GM23338 (cell line): ENCODE data around the gene RBCK1. TPM values are rescaled to one million over a fixed set of nuclear protein-coding genes. Genes with fewer than 3 reads are reported as not detected.

Experiments used
- ATAC-seq: fragments of 200-7000 bp; cut with Tn5 transposase; 3 replicates; pipeline ENCODE4 v1.9.1; 2020
- DNase-seq: peaks from one replicate; pipeline ENCODE4 v3.0.0-alpha.2; 2015; ENCODE audit warnings: low spot score
- H2AFZ ChIP-seq: fragments of 200-600 bp; sonication (generic); 2 replicates; pipeline ENCODE4 v1.8.0; 2016; ENCODE audit warnings: antibody characterized with exemption, mild to moderate bottlenecking, moderate library complexity
- H3F3A ChIP-seq: fragments of 200-600 bp; sonication (generic); replicated peaks from 2 replicates; pipeline ENCODE4 v1.8.0; 2017; ENCODE audit warnings: antibody characterized with exemption, mixed run types, low read depth
- H3K27ac ChIP-seq: fragments of 200-600 bp; sonication (generic); 2 replicates; pipeline ENCODE4 v1.6.1; 2016; ENCODE audit warnings: low read depth
- H3K27me3 ChIP-seq: fragments of 200-600 bp; sonication (generic); 2 replicates; pipeline ENCODE4 v1.8.0; 2016; ENCODE audit warnings: mild to moderate bottlenecking, mixed run types, moderate library complexity; ENCODE audit not compliant: insufficient read depth
- H3K36me3 ChIP-seq: fragments of 200-600 bp; sonication (generic); 2 replicates; pipeline ENCODE4 v1.8.0; 2016; ENCODE audit warnings: mild to moderate bottlenecking; ENCODE audit not compliant: insufficient read depth
- H3K4me1 ChIP-seq: fragments of 200-600 bp; sonication (generic); 2 replicates; pipeline ENCODE4 v1.8.0; 2016; ENCODE audit warnings: mild to moderate bottlenecking, moderate library complexity; ENCODE audit not compliant: insufficient read depth
- H3K4me2 ChIP-seq: fragments of 200-600 bp; sonication (generic); 2 replicates; pipeline ENCODE4 v1.7.1; 2017; ENCODE audit warnings: mixed run types
- H3K4me3 ChIP-seq: fragments of 200-600 bp; sonication (generic); 2 replicates; pipeline ENCODE4 v1.6.1; 2016; ENCODE audit warnings: mixed run types
- H3K79me2 ChIP-seq: fragments of 200-600 bp; sonication (generic); replicated peaks from 2 replicates; pipeline ENCODE4 v1.8.0; 2017; ENCODE audit warnings: mild to moderate bottlenecking; ENCODE audit not compliant: insufficient read depth
- H3K9me2 ChIP-seq: fragments of 200-600 bp; sonication (generic); 2 replicates; pipeline ENCODE4 v1.8.0; 2017; ENCODE audit not compliant: insufficient read depth
- H4K20me1 ChIP-seq: fragments of 200-600 bp; sonication (generic); replicated peaks from 2 replicates; pipeline ENCODE4 v1.8.0; 2017; ENCODE audit warnings: mild to moderate bottlenecking; ENCODE audit not compliant: insufficient read depth
- H3K27ac Mint-ChIP-seq: 2 replicates; pipeline ENCODE4 v1.8.0; 2020; ENCODE audit warnings: inconsistent platforms, mild to moderate bottlenecking, moderate library complexity, mixed read lengths
- H3K27me3 Mint-ChIP-seq: 3 replicates; pipeline ENCODE4 v1.8.0; 2022; ENCODE audit warnings: low read depth, mild to moderate bottlenecking, moderate library complexity, mixed read lengths, inconsistent platforms; ENCODE audit not compliant: insufficient read depth, poor library complexity
- H3K36me3 Mint-ChIP-seq: 3 replicates; pipeline ENCODE4 v1.8.0; 2021; ENCODE audit warnings: low read depth, mild to moderate bottlenecking, inconsistent platforms, moderate library complexity, mixed read lengths
- H3K4me1 Mint-ChIP-seq: 3 replicates; pipeline ENCODE4 v1.8.0; 2020; ENCODE audit warnings: mild to moderate bottlenecking, inconsistent platforms, mixed read lengths
- H3K4me3 Mint-ChIP-seq: 3 replicates; pipeline ENCODE4 v1.8.0; 2021; ENCODE audit warnings: moderate library complexity, mild to moderate bottlenecking, inconsistent platforms, mixed read lengths
- H3K9me3 Mint-ChIP-seq: 3 replicates; pipeline ENCODE4 v1.8.0; 2020; ENCODE audit warnings: moderate library complexity, mild to moderate bottlenecking, inconsistent platforms, mixed read lengths
- CREB1 ChIP-seq: fragments of 250-450 bp; sonication (Bioruptor Pico); IDR thresholded peaks from 2 replicates; pipeline ENCODE4 v1.5.0; 2020; ENCODE audit warnings: low read depth, mild to moderate bottlenecking, moderate library complexity
- CTCF ChIP-seq, 2 experiments: fragments of 200-600 bp in 1 of 2; sonication (generic) in 1 of 2; conservative IDR thresholded peaks; 2 replicates each; pipeline versions ENCODE4 v1.5.1 to v1.6.1; 2016 to 2017; ENCODE audit warnings: antibody characterized with exemption in 2 of 2, low read depth in 2 of 2, mild to moderate bottlenecking in 2 of 2, moderate library complexity in 1 of 2
- ETS1 ChIP-seq: IDR thresholded peaks from 2 replicates; pipeline ENCODE4 v1.6.1; 2016; ENCODE audit warnings: antibody characterized with exemption
- EZH2 ChIP-seq: fragments of 200-600 bp; sonication (generic); IDR thresholded peaks from one replicate; pipeline ENCODE4 v1.8.0; 2017; ENCODE audit warnings: antibody characterized with exemption, mild to moderate bottlenecking, low read depth; ENCODE audit not compliant: unreplicated experiment
- EZH2phosphoT487 ChIP-seq: fragments of 200-600 bp; sonication (generic); IDR thresholded peaks from one replicate; pipeline ENCODE4 v1.8.1; 2018; ENCODE audit warnings: antibody characterized with exemption; ENCODE audit not compliant: unreplicated experiment
- JUNB ChIP-seq: IDR thresholded peaks from one replicate; pipeline ENCODE4 v1.6.1; 2016; ENCODE audit warnings: antibody characterized with exemption; ENCODE audit not compliant: unreplicated experiment
- NANOG ChIP-seq: IDR thresholded peaks from 2 replicates; pipeline ENCODE4 v1.6.1; 2016; ENCODE audit warnings: antibody characterized with exemption, borderline replicate concordance
- POLR2AphosphoS5 ChIP-seq: IDR thresholded peaks from 2 replicates; pipeline ENCODE4 v1.6.1; 2016; ENCODE audit warnings: antibody characterized with exemption, low read depth
- REST ChIP-seq: IDR thresholded peaks from one replicate; pipeline ENCODE4 v1.6.1; 2018; ENCODE audit warnings: antibody characterized with exemption; ENCODE audit not compliant: unreplicated experiment
- ZNF114 ChIP-seq: fragments of 250-450 bp; sonication (Bioruptor Pico); IDR thresholded peaks from 2 replicates; pipeline ENCODE4 v1.5.0; 2020; ENCODE audit warnings: mild to moderate bottlenecking, moderate library complexity
- ZNF331 ChIP-seq: fragments of 250-450 bp; sonication (Bioruptor Pico); IDR thresholded peaks from 2 replicates; pipeline ENCODE4 v1.5.0; 2020; ENCODE audit warnings: low read depth, mild to moderate bottlenecking, moderate library complexity
- polyA plus RNA-seq: library from polyadenylated mRNA; unstranded; fragments of >200 nt; fragmentation: Nextera tagmentation; extraction: Ambion mirVana; gene quantifications from 2 replicates; pipeline ENCODE4 v1.2.1, GENCODE V29; 2016
- total RNA-seq: library from RNA; depleted of rRNA; stranded (reverse); fragments of >200 nt; shearing (Covaris generic); gene quantifications from 2 replicates; pipeline ENCODE4 v1.2.3, GENCODE V29; 2014
- TF ChIP-seq, protein P1 (sequence below): fragments of 250-450 bp; sonication (Bioruptor Pico); IDR thresholded peaks from 2 replicates; pipeline ENCODE4 v1.5.0; 2020; ENCODE audit warnings: mild to moderate bottlenecking, moderate library complexity

Gene RBCK1
- total and polyA plus RNA-seq, 2 experiments from 2014 or later = 52.6 to 56.8 TPM

DNA sequence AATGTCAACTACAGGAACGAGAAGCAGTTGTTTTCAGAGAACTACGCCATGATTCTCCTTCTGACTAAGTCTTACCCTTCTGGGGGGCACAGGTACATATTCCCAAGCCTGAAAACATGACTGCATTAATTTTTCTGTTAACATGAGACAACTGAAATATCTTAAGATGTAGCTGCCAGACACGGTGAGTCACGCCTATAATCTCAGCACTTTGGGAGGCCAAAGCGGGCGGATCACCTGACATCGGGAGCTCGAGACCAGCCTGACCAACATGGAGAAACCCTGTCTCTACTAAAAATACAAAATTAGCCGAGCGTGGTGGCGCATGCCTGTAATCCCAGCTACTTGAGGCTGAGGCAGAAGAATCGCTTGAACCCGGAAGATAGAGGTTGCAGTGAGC, 32.5 kb downstream of the RBCK1 start:
- 0 out of 2 replicates have a peak, but pooled peaks cover 6% of the 10 kb centered on the region for H3K4me1 ChIP-seq
- peaks cover 9% of the 10 kb centered on the region for H3K27me3 Mint-ChIP-seq
- H3K4me3 ChIP-seq = no peak overlapping the region
- H3K4me2 ChIP-seq = no peak overlapping the region
- DNase-seq = no peak
- peaks cover 34% of the 10 kb centered on the region; the same call in 1 of the 2 replicates for H3K36me3 ChIP-seq
- TF ChIP-seq REST (no peak), JUNB (no peak), ZNF114 (CRISPR knock-in tag) (no peak), CTCF (conservative IDR thresholded peaks at IDR 0.05; ENCODE audit: low read depth in 2 of 2) (no peak), EZH2phosphoT487 (no peak), ETS1 (no peak), CREB1 (CRISPR knock-in tag) (no peak), EZH2 (no peak), NANOG (no peak), ZNF331 (CRISPR knock-in tag) (no peak), POLR2AphosphoS5 (no peak)
- TF ChIP-seq, protein P1, sequence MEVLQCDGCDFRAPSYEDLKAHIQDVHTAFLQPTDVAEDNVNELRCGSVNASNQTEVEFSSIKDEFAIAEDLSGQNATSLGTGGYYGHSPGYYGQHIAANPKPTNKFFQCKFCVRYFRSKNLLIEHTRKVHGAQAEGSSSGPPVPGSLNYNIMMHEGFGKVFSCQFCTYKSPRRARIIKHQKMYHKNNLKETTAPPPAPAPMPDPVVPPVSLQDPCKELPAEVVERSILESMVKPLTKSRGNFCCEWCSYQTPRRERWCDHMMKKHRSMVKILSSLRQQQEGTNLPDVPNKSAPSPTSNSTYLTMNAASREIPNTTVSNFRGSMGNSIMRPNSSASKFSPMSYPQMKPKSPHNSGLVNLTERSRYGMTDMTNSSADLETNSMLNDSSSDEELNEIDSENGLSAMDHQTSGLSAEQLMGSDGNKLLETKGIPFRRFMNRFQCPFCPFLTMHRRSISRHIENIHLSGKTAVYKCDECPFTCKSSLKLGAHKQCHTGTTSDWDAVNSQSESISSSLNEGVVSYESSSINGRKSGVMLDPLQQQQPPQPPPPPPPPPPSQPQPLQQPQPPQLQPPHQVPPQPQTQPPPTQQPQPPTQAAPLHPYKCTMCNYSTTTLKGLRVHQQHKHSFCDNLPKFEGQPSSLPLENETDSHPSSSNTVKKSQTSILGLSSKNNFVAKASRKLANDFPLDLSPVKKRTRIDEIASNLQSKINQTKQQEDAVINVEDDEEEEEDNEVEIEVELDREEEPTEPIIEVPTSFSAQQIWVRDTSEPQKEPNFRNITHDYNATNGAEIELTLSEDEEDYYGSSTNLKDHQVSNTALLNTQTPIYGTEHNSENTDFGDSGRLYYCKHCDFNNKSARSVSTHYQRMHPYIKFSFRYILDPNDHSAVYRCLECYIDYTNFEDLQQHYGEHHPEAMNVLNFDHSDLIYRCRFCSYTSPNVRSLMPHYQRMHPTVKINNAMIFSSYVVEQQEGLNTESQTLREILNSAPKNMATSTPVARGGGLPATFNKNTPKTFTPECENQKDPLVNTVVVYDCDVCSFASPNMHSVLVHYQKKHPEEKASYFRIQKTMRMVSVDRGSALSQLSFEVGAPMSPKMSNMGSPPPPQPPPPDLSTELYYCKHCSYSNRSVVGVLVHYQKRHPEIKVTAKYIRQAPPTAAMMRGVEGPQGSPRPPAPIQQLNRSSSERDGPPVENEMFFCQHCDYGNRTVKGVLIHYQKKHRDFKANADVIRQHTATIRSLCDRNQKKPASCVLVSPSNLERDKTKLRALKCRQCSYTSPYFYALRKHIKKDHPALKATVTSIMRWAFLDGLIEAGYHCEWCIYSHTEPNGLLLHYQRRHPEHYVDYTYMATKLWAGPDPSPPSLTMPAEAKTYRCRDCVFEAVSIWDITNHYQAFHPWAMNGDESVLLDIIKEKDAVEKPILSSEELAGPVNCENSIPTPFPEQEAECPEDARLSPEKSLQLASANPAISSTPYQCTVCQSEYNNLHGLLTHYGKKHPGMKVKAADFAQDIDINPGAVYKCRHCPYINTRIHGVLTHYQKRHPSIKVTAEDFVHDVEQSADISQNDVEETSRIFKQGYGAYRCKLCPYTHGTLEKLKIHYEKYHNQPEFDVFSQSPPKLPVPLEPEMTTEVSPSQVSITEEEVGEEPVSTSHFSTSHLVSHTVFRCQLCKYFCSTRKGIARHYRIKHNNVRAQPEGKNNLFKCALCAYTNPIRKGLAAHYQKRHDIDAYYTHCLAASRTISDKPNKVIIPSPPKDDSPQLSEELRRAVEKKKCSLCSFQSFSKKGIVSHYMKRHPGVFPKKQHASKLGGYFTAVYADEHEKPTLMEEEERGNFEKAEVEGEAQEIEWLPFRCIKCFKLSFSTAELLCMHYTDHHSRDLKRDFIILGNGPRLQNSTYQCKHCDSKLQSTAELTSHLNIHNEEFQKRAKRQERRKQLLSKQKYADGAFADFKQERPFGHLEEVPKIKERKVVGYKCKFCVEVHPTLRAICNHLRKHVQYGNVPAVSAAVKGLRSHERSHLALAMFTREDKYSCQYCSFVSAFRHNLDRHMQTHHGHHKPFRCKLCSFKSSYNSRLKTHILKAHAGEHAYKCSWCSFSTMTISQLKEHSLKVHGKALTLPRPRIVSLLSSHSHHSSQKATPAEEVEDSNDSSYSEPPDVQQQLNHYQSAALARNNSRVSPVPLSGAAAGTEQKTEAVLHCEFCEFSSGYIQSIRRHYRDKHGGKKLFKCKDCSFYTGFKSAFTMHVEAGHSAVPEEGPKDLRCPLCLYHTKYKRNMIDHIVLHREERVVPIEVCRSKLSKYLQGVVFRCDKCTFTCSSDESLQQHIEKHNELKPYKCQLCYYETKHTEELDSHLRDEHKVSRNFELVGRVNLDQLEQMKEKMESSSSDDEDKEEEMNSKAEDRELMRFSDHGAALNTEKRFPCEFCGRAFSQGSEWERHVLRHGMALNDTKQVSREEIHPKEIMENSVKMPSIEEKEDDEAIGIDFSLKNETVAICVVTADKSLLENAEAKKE (CRISPR knock-in tag) = no peak
- peaks cover 1% of the 10 kb centered on the region; the same call in 1 of the 2 replicates for H3F3A ChIP-seq
- H3K79me2 ChIP-seq = no peaks in the 10 kb centered on the region
- H3K27me3 ChIP-seq = peaks cover 8% of the 10 kb centered on the region
- no peak overlapping the region for H3K27ac Mint-ChIP-seq
- H3K36me3 Mint-ChIP-seq = peaks cover 74% of the 10 kb centered on the region
- no peaks in the 10 kb centered on the region for H3K9me3 Mint-ChIP-seq
- no peak overlapping the region for H3K4me3 Mint-ChIP-seq
- no peaks in the 10 kb centered on the region for H3K9me2 ChIP-seq
- no peak for ATAC-seq
- no peak overlapping the region for H3K27ac ChIP-seq
- no peak overlapping the region for H2AFZ ChIP-seq
- H4K20me1 ChIP-seq = peaks cover 26% of the 10 kb centered on the region
- H3K4me1 Mint-ChIP-seq = peaks cover 8% of the 10 kb centered on the region
